HG03060 (cell line): ENCODE measurements around the gene HADHA.
"Not testable (repeated sequence)": the region's sequence is repeated elsewhere in the genome, so short reads cannot be mapped to it uniquely, and the experiment has no call there.

Experiments used
- ATAC-seq: cut with Tn5 transposase; IDR thresholded peaks from one replicate; pipeline ENCODE4 v1.9.1; 2021; ENCODE audit warnings: low read depth, moderate number of reproducible peaks; ENCODE audit not compliant: unreplicated experiment

Gene HADHA

GRCh38 chr2:26244309-26245230 is at the start of gene HADHA, which contains the start of gene HADHB:
TSS of gene HADHA (minus strand) at chr2:26244632. CDS start at chr2:26244596, 36 bp downstream.
TSS of gene HADHB (plus strand) at chr2:26244939. CDS start at chr2:26254255, 9,316 bp downstream.
- ATAC-seq: peak; percentile 38

GRCh38 chr2:26292646-26293045 is 48.2 kb upstream of the HADHA start:
- ATAC-seq: no peak

GRCh38 chr2:26290001-26290400 is 45.6 kb upstream of the HADHA start:
- ATAC-seq: no peak

GRCh38 chr2:26285931-26286330 is 41.5 kb upstream of the HADHA start:
- ATAC-seq: no peak

GRCh38 chr2:26284132-26284531 is 39.7 kb upstream of the HADHA start:
- ATAC-seq: no peak

- no peak for ATAC-seq
These were observed 39.2 kb upstream of the HADHA start for GRCh38 chr2:26283606-26284005.

GRCh38 chr2:26281226-26281625 is 36.8 kb upstream of the HADHA start:
- no peak for ATAC-seq

- no peak for ATAC-seq
These were observed 35.5 kb upstream of the HADHA start for GRCh38 chr2:26279886-26280285.

- ATAC-seq: no peak
These were observed 32.2 kb upstream of the HADHA start for GRCh38 chr2:26276484-26277227.

- ATAC-seq: no peak
These were observed 29.7 kb upstream of the HADHA start for GRCh38 chr2:26274058-26274613.

- ATAC-seq: no peak
These were observed 29.1 kb upstream of the HADHA start for GRCh38 chr2:26273501-26273900.

- ATAC-seq: no peak
These were observed 25.9 kb upstream of the HADHA start for GRCh38 chr2:26270373-26270772.

- ATAC-seq: no peak
These were observed 25.2 kb upstream of the HADHA start for GRCh38 chr2:26269571-26270158.

- not testable (repeated sequence) for ATAC-seq
These were observed 24.4 kb upstream of the HADHA start for GRCh38 chr2:26268670-26269385.

GRCh38 chr2:26268213-26268612 is 23.8 kb upstream of the HADHA start:
- no peak for ATAC-seq

GRCh38 chr2:26258836-26259235 is 14.4 kb upstream of the HADHA start:
- ATAC-seq: not testable (repeated sequence)

GRCh38 chr2:26255759-26256384 is 11.4 kb upstream of the HADHA start:
- ATAC-seq: no peak

GRCh38 chr2:26251893-26252292 is 7.5 kb upstream of the HADHA start:
- no peak for ATAC-seq

- ATAC-seq: no peak
These were observed 5.2 kb upstream of the HADHA start for GRCh38 chr2:26249625-26250024.

- no peak for ATAC-seq
These were observed 2.4 kb upstream of the HADHA start for GRCh38 chr2:26246818-26247217.
